Measurements from ENCODE around the gene TSACC. TPM values are rescaled to one million over a fixed set of nuclear protein-coding genes. Genes with fewer than 3 reads are reported as not detected.

The TSACC gene
- total and polyA plus RNA-seq, 9 of the 15 experiments (the other 6 are each of a cell fraction or from before 2014, with no cell fraction given), result 0.45 to 7.4 (median 2.6) TPM

GRCh38 chr1:156338180-156338976 lies at the start of gene TSACC, which contains the start of gene CCT3 (continued):
- TF ChIP-seq RBM39 (optimal IDR thresholded peaks at IDR 0.05; ENCODE audit: low read depth, low read length) (no peak), CHD4 (IDR thresholded peaks at IDR 0.05; ENCODE audit: insufficient read depth, insufficient replicate concordance, low read depth, low read length, poor library complexity, severe bottlenecking) (no peak), MAFK (IDR thresholded peaks at IDR 0.05; ENCODE audit: low read length) (peak; percentile 2; the same call in 1 of the 2 replicates), GATAD2B (IDR thresholded peaks at IDR 0.05; ENCODE audit: borderline replicate concordance) (no peak), HMG20A (CRISPR knock-in tag; conservative IDR thresholded peaks at IDR 0.05) (no peak), HMGN3 (IDR thresholded peaks at IDR 0.05; ENCODE audit: borderline replicate concordance, extremely low read depth, insufficient read length, low read depth, low read length) (no peak), U2AF1 (optimal IDR thresholded peaks at IDR 0.05; ENCODE audit: low read depth, low read length) (no peak), ZNF407 (IDR thresholded peaks at IDR 0.05; ENCODE audit: low read depth) (no peak), ZNF764 (CRISPR knock-in tag; IDR thresholded peaks at IDR 0.05; ENCODE audit: low read depth) (no peak), RERE (CRISPR knock-in tag; IDR thresholded peaks at IDR 0.05; ENCODE audit: borderline replicate concordance) (no peak), MNT (conservative IDR thresholded peaks at IDR 0.05) (peak; percentile 98 to 99)

Measured in K562 (cell line).